Naive thymus-derived CD8-positive, alpha-beta T cell (primary cell): ENCODE measurements around the gene GINS3. TPM values are rescaled to one million over a fixed set of nuclear protein-coding genes. Genes with fewer than 3 reads are reported as not detected.

Experiments
- ATAC-seq, 2 donors: fragments of 150-1000 bp; cut with Tn5 transposase in 1 of 2; sonication (Bioruptor Pico), chemical (Tn5 transposase) in 1 of 2; 1 replicate in 1 of 2; 2 replicates in 1 of 2; pipeline ENCODE4 v1.10.0; 2021; ENCODE audit warnings: mild to moderate bottlenecking in 2 of 2, moderate library complexity in 2 of 2
- POLR2A ChIA-PET: fragments of 350-600 bp; sonication (Branson Sonifier 250); formaldehyde crosslinking; loops from one replicate; lab custom pipeline; 2021; ENCODE audit warnings: antibody characterized with exemption; lab: Charles Lee
- DNase-seq, 10 donors: peaks; one replicate each; pipeline versions ENCODE4 v3.0.0 to v3.0.0-alpha.2; 2020 to 2022
- H3K27ac Mint-ChIP-seq, 10 donors: one replicate each; pipeline ENCODE4 v1.8.0; 2020 to 2022; ENCODE audit warnings: mild to moderate bottlenecking in 10 of 10, mixed read lengths in 10 of 10, moderate library complexity in 4 of 10, inconsistent platforms in 1 of 10
- H3K27me3 Mint-ChIP-seq, 5 donors: one replicate each; pipeline ENCODE4 v1.8.0; 2021 to 2022; ENCODE audit warnings: mixed read lengths in 5 of 5
- H3K36me3 Mint-ChIP-seq, 3 donors: one replicate each; pipeline ENCODE4 v1.8.0; 2020 to 2022; ENCODE audit warnings: mixed read lengths in 3 of 3, mild to moderate bottlenecking in 2 of 3, inconsistent platforms in 1 of 3
- H3K4me1 Mint-ChIP-seq, 4 donors: one replicate each; pipeline ENCODE4 v1.8.0; 2021 to 2022; ENCODE audit warnings: mixed read lengths in 4 of 4
- H3K4me3 Mint-ChIP-seq, 10 donors: one replicate each; pipeline ENCODE4 v1.8.0; 2020 to 2022; ENCODE audit warnings: mild to moderate bottlenecking in 10 of 10, mixed read lengths in 10 of 10, moderate library complexity in 6 of 10, inconsistent platforms in 1 of 10
- H3K9me3 Mint-ChIP-seq, 9 donors: one replicate each; pipeline ENCODE4 v1.8.0; 2020 to 2022; ENCODE audit warnings: mixed read lengths in 9 of 9, mild to moderate bottlenecking in 3 of 9, inconsistent platforms in 1 of 9, moderate library complexity in 1 of 9
- polyA plus RNA-seq, 3 donors: library from polyadenylated mRNA; unstranded; fragments of 300-500 nt; fragmentation: Illumina TruSeq; gene quantifications; one replicate each; pipeline ENCODE4 v1.2.3, GENCODE V29; 2021
- total RNA-seq, 8 experiments: library from RNA in 2 of 8; stranded (reverse) in 2 of 8; gene quantifications; one replicate each; pipeline ENCODE4 v1.2.3 and lab custom pipeline; 2021 to 2026

Gene GINS3
- total and polyA plus RNA-seq, 5 experiments from 2014 or later, result 1.0 to 2.7 (median 1.9) TPM

GRCh38 chr16:58435779-58436178, 43.5 kb downstream of the GINS3 start:
- POLR2A ChIA-PET, result no interaction called here
- DNase-seq (no peak), ATAC-seq (no peak)
- Mint-ChIP-seq H3K27me3 (peaks cover 0 to 7% (median 0%) of the 10 kb centered on the region in 5 donors), H3K4me3 (no peak overlapping the region), H3K9me3 (peaks cover 0 to 10% (median 2%) of the 10 kb centered on the region in 9 donors), H3K36me3 (peaks cover 0 to 2% (median 0%) of the 10 kb centered on the region in 3 donors), H3K4me1 (no peaks in the 10 kb centered on the region), H3K27ac (no peak overlapping the region)

GRCh38 chr16:58440131-58440530, 47.9 kb downstream of the GINS3 start:
- Mint-ChIP-seq H3K4me3 (no peak overlapping the region), H3K4me1 (peaks cover 0 to 4% (median 1%) of the 10 kb centered on the region in 4 donors), H3K27ac (no peak overlapping the region), H3K9me3 (peaks cover 0 to 10% (median 2%) of the 10 kb centered on the region in 9 donors), H3K27me3 (peaks cover 4 to 25% (median 16%) of the 10 kb centered on the region in 5 donors), H3K36me3 (peaks cover 0 to 2% (median 0%) of the 10 kb centered on the region in 3 donors)
- no peak for DNase-seq
- no peak for ATAC-seq
- POLR2A ChIA-PET, result no interaction called here

- Mint-ChIP-seq H3K36me3 (peaks cover 0 to under 1% (median 0%) of the 10 kb centered on the region in 3 donors), H3K4me3 (no peak overlapping the region), H3K9me3 (peaks cover 0 to 2% (median under 1%) of the 10 kb centered on the region in 9 donors), H3K4me1 (peaks cover 0 to 4% (median 1%) of the 10 kb centered on the region in 4 donors), H3K27ac (peak overlapping the region in 1 of 10 donors; percentile 2), H3K27me3 (peaks cover 4 to 25% (median 16%) of the 10 kb centered on the region in 5 donors)
- no peak for ATAC-seq
- DNase-seq, result no peak
- POLR2A ChIA-PET, result no interaction called here
Measured at GRCh38 chr16:58442547-58442946, 50.3 kb downstream of the GINS3 start.

- H3K27ac Mint-ChIP-seq, result no peak overlapping the region
- POLR2A ChIA-PET, result no interaction called here
- ATAC-seq (no peak), DNase-seq (no peak)
- peaks cover 4 to 25% (median 16%) of the 10 kb centered on the region in 5 donors for H3K27me3 Mint-ChIP-seq
- no peaks in the 10 kb centered on the region for H3K9me3 Mint-ChIP-seq
- no peaks in the 10 kb centered on the region for H3K36me3 Mint-ChIP-seq
- H3K4me3 Mint-ChIP-seq, result peak overlapping the region in 1 of 10 donors; percentile 4
- H3K4me1 Mint-ChIP-seq, result peaks cover 0 to 4% (median 1%) of the 10 kb centered on the region in 4 donors
Measured at GRCh38 chr16:58443783-58444182, 51.5 kb downstream of the GINS3 start.

DNA sequence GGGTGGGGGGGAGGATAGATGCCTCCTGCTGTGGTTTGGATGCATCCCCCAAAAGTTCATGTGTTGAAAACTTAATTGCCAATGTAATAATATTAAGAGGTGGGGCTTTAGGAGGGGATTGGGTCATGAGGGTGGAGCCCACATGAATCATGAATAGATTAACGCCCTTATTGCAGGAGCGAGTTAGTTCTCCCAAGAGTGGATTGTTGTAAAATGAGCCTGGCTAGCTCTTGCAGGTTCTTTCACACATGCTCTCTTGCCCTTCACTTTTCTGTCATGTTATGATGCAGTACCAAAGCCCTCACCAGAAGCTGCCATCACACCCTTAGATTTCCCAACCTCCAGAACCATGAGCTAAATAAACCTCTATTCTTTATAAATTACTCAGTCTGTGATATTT, 52.0 kb downstream of the GINS3 start:
- ATAC-seq (no peak), DNase-seq (no peak)
- H3K4me3 Mint-ChIP-seq, result no peak overlapping the region
- H3K36me3 Mint-ChIP-seq, result no peaks in the 10 kb centered on the region
- peaks cover 4 to 25% (median 16%) of the 10 kb centered on the region in 5 donors for H3K27me3 Mint-ChIP-seq
- no peaks in the 10 kb centered on the region for H3K9me3 Mint-ChIP-seq
- H3K27ac Mint-ChIP-seq, result no peak overlapping the region
- POLR2A ChIA-PET, result no interaction called here
- H3K4me1 Mint-ChIP-seq, result peaks cover 0 to 4% (median 1%) of the 10 kb centered on the region in 4 donors

DNA sequence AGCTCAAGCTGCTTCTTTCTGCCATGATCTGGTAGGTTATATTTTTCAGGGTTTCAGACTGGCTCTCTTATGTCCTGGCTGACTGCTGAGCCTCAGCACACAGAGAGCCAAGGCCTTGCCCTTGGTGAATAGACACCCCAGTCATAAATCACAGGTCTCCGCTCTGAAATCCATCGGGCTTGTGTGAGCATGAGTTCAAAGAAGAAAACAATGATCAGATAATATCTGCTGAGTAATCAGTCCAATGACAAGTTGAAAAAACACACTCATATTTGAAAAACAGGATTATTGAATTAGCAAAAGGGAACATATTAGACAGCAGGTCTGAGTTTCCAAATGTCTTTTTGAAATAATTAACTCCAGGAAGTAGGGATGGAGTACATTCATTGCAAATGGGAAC, 56.6 kb downstream of the GINS3 start:
- Mint-ChIP-seq H3K4me3 (no peak overlapping the region), H3K4me1 (peaks cover 0 to 4% (median under 1%) of the 10 kb centered on the region in 4 donors), H3K9me3 (no peaks in the 10 kb centered on the region), H3K27ac (no peak overlapping the region), H3K36me3 (no peaks in the 10 kb centered on the region), H3K27me3 (peaks cover 4 to 11% (median 9%) of the 10 kb centered on the region in 5 donors)
- no peak for DNase-seq
- POLR2A ChIA-PET, result no interaction called here
- no peak for ATAC-seq

DNA sequence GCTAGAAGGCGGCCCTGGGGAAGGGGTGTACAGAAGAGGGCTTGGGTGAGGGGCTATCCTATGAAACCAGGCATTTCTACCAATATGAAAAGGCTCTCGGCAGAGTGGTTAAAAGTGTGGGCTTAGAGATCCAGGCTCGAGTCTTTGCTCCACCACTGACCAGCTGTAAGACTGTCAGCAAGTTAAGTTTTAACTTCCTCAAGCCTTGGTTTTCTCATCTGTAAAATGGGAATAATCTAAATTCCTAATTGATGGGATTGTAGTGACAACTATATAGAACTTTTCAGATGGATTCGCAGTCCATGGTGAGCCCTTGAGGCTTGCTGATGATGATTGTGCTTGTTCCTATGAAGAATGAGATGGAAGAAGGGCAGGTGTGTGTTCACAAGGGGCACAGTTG, 57.0 kb downstream of the GINS3 start:
- Mint-ChIP-seq H3K4me1 (peaks cover 0 to 4% (median under 1%) of the 10 kb centered on the region in 4 donors), H3K27ac (no peak overlapping the region), H3K4me3 (no peak overlapping the region), H3K27me3 (peaks cover 4 to 15% (median 10%) of the 10 kb centered on the region in 5 donors), H3K9me3 (no peaks in the 10 kb centered on the region), H3K36me3 (no peaks in the 10 kb centered on the region)
- POLR2A ChIA-PET, result no interaction called here
- no peak for DNase-seq
- no peak for ATAC-seq

GRCh38 chr16:58449768-58450167, 57.5 kb downstream of the GINS3 start:
- Mint-ChIP-seq H3K4me3 (no peak overlapping the region), H3K9me3 (no peaks in the 10 kb centered on the region), H3K36me3 (no peaks in the 10 kb centered on the region), H3K4me1 (peaks cover 0 to 4% (median under 1%) of the 10 kb centered on the region in 4 donors), H3K27ac (no peak overlapping the region), H3K27me3 (peaks cover 4 to 15% (median 12%) of the 10 kb centered on the region in 5 donors)
- DNase-seq (no peak), ATAC-seq (no peak)
- POLR2A ChIA-PET, result no interaction called here

DNA sequence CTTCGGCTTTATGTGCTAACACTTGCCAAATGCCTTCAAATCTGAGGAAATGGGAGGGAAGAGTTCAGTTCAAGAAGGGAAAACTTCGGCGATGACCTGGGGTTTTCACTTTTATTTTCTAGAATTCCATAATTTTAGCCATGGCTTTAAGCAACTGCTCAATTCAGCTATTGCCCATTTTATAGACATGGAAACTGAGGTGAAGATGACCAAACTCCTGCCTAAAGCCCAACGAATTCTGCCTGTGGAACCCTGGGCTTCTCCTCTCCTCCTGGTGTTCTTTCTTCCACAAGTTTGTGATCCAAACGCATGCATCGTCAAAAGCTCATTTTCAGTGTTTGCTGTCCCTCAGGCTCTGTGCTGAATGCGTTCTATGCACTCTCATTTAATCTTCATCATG, 58.3 kb downstream of the GINS3 start:
- ATAC-seq (no peak), DNase-seq (no peak)
- Mint-ChIP-seq H3K4me3 (no peak overlapping the region), H3K27me3 (peaks cover 4 to 19% (median 11%) of the 10 kb centered on the region in 5 donors), H3K36me3 (no peaks in the 10 kb centered on the region), H3K9me3 (no peaks in the 10 kb centered on the region), H3K4me1 (peaks cover 0 to 4% (median 2%) of the 10 kb centered on the region in 4 donors), H3K27ac (no peak overlapping the region)
- POLR2A ChIA-PET, result no interaction called here

DNA sequence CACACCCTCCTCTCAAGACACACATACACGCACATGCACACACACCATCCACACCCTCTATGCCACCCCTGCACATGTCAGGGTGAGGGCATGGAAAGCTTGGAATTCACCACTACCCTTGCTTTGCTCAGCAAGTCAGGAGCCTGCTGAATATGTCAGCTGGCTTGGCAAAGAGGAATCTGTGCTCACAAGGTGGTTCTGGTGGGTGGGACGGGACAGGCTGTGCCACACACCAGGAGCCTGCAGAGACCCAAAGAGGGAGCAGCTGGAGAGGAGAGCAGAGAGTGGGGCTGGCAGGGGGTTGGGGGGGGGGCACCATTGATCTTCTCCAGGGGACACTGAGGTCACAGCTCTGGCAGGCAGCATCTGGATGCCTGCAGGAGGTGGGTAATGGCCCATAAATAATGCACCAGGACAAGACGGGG, 59.0 kb downstream of the GINS3 start:
- Mint-ChIP-seq H3K4me3 (no peak overlapping the region), H3K27me3 (peaks cover 4 to 19% (median 11%) of the 10 kb centered on the region in 5 donors), H3K9me3 (no peaks in the 10 kb centered on the region), H3K36me3 (no peaks in the 10 kb centered on the region), H3K27ac (no peak overlapping the region), H3K4me1 (peaks cover 0 to 4% (median 2%) of the 10 kb centered on the region in 4 donors)
- ATAC-seq (no peak), DNase-seq (no peak)
- POLR2A ChIA-PET, result no interaction called here

- DNase-seq, result no peak
- POLR2A ChIA-PET, result no interaction called here
- peaks cover 0 to 4% (median 2%) of the 10 kb centered on the region in 4 donors for H3K4me1 Mint-ChIP-seq
- no peak overlapping the region for H3K4me3 Mint-ChIP-seq
- H3K9me3 Mint-ChIP-seq, result no peaks in the 10 kb centered on the region
- no peak overlapping the region for H3K27ac Mint-ChIP-seq
- ATAC-seq, result no peak
- H3K27me3 Mint-ChIP-seq, result peaks cover 4 to 19% (median 12%) of the 10 kb centered on the region in 5 donors
- H3K36me3 Mint-ChIP-seq, result no peaks in the 10 kb centered on the region
Measured at GRCh38 chr16:58451945-58452401, 59.7 kb downstream of the GINS3 start.

DNA sequence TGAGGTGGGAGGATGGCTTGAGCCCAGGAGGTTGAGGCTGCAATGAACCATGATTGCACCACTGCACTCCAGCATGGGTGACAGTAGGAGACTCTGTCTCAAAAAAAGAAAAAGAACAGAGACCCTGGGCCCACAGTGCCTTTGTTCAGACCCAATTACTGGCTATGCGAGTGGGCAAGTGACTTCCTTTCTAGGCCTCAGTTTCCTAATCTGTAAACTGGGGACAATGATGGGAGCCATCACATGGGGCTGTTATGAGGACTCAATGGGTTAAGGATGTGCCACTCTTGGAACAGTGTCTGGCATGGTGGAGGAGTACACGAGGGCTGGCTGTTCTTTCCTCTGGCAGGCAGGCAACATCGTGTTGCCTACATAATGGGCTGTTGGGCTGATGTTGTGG, 60.4 kb downstream of the GINS3 start:
- Mint-ChIP-seq H3K4me3 (no peak overlapping the region), H3K9me3 (no peaks in the 10 kb centered on the region), H3K27ac (no peak overlapping the region), H3K36me3 (no peaks in the 10 kb centered on the region), H3K27me3 (peaks cover 4 to 19% (median 17%) of the 10 kb centered on the region in 5 donors), H3K4me1 (peaks cover 0 to 4% (median 2%) of the 10 kb centered on the region in 4 donors)
- DNase-seq (no peak), ATAC-seq (no peak)
- POLR2A ChIA-PET, result no interaction called here

DNA sequence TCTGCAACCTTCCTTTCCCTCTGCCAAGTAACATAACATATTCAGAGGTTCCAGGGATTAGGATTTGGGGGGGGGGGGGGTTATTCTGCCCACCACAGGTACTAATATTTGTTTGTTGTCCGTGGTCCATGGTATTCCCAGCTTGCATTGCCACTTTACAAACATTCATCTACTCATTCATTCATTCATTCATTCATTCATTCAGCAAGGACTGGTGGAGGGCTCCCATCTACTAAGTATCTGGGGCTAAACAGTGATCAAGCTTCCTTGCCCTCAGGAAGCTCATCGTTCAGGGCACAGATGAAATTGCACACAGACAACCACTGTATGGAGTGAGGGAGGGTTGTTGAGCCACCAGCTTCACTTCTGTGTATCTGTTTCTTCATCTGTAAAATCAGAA, 61.9 kb downstream of the GINS3 start:
- ATAC-seq (no peak), DNase-seq (no peak)
- Mint-ChIP-seq H3K4me1 (peaks cover 0 to 4% (median 2%) of the 10 kb centered on the region in 4 donors), H3K27me3 (peaks cover 4 to 23% (median 18%) of the 10 kb centered on the region in 5 donors), H3K9me3 (no peaks in the 10 kb centered on the region), H3K36me3 (no peaks in the 10 kb centered on the region), H3K4me3 (no peak overlapping the region), H3K27ac (no peak overlapping the region)
- POLR2A ChIA-PET, result no interaction called here

GRCh38 chr16:58454856-58455255, 62.6 kb downstream of the GINS3 start:
- no peak for ATAC-seq
- Mint-ChIP-seq H3K36me3 (no peaks in the 10 kb centered on the region), H3K27me3 (peaks cover 3 to 23% (median 17%) of the 10 kb centered on the region in 5 donors), H3K9me3 (no peaks in the 10 kb centered on the region), H3K4me1 (peaks cover 0 to 3% (median 1%) of the 10 kb centered on the region in 4 donors), H3K27ac (no peak overlapping the region), H3K4me3 (no peak overlapping the region)
- DNase-seq, result no peak
- POLR2A ChIA-PET, result no interaction called here
